HG02610 (cell line): ENCODE data around the gene HMGXB4.
"Not testable (repeated sequence)": the region's sequence is repeated elsewhere in the genome, so short reads cannot be mapped to it uniquely, and the experiment has no call there.

ENCODE experiments used
- ATAC-seq: cut with Tn5 transposase; IDR thresholded peaks from one replicate; pipeline ENCODE4 v1.9.1; 2021; ENCODE audit warnings: mild to moderate bottlenecking, moderate library complexity; ENCODE audit not compliant: unreplicated experiment

HMGXB4 gene, protein sequence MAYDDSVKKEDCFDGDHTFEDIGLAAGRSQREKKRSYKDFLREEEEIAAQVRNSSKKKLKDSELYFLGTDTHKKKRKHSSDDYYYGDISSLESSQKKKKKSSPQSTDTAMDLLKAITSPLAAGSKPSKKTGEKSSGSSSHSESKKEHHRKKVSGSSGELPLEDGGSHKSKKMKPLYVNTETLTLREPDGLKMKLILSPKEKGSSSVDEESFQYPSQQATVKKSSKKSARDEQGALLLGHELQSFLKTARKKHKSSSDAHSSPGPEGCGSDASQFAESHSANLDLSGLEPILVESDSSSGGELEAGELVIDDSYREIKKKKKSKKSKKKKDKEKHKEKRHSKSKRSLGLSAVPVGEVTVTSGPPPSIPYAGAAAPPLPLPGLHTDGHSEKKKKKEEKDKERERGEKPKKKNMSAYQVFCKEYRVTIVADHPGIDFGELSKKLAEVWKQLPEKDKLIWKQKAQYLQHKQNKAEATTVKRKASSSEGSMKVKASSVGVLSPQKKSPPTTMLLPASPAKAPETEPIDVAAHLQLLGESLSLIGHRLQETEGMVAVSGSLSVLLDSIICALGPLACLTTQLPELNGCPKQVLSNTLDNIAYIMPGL

DNA sequence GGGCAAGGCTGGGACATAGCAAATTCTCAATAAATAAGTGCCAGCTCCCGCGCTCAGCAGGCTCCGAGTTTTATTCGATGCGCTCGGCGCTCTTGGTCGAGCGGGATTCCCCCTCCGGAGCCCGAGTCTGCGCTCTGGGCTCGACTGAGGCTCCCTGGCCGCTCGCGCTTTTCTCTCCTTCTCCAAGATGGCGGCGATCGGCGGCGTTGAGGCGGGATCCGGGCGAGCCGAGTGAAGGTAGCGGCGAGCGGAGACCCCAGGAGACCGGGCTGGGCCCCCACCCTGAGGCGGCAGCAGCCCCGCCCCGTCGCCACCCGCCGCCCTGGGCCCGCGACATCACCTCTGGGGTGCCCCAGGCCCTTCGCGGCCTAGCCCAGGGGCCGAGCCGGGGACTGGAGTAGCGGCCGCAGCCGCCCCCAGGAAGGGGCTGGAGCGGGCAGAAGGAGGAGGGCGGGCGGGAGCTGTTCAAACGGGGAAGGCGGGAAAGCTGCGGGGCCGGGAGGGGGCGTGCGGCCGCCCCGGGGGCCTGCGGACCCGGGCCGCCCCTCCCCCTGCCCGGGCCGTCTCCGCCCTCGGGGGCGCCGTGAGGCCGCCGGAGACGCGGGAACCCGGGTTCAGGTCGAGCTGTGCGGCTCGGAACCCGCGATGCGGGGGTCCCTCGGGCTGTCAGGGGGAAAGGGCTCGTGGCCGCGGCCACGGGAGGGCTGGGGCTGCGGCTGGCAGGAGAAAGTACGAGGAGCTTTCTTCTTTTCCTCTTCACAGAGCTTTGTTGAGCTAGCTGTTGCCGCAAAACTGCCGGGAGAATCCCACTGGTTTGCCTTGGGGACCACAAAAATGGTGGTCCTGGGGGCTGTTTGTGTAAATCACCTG, at the start of gene HMGXB4:
TSS of gene HMGXB4 (plus strand) at position 173 of the 870 bp plus-strand sequence. CDS start 4,898 bp downstream, outside the sequence.
- peak; percentile 77 for ATAC-seq

DNA sequence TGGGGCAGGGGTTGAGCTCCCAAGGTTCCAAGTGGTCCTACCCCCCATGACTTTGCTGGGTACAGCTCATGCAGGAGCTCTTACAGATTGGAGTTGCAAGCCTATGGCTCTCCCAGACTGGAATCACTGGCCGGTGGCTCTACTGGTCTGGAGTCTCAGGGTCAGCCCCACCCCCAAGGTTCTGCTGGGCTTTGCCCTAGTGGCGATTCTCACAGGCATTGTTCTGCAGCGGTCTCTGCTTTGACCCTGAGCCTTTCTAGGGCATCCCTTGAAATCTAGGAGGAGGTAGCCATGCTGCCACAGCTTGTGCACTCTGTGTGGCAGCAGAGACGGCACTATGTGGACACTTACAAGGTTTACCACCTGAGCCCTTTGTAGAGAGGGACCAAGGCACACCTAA, 49.3 kb upstream of the HMGXB4 start:
- ATAC-seq, result no peak

DNA sequence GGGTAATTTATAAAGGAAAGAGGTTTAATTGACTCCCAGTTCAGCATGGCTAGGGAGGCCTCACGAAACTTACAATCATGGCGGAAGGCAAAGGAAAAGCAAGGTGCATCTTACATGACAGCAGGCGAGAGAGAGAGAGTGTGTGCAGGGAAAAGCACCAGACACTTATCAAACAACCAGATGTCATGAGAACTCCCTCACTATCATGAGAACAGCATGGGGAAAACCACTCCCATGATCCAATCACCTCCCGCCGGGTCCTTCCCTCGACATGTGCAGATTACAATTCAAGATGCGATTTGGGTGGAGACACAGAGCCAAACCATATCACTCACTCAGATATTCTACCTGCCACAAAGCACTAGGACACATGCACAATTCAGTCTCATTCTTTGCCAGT, 48.1 kb upstream of the HMGXB4 start:
- no peak for ATAC-seq

DNA sequence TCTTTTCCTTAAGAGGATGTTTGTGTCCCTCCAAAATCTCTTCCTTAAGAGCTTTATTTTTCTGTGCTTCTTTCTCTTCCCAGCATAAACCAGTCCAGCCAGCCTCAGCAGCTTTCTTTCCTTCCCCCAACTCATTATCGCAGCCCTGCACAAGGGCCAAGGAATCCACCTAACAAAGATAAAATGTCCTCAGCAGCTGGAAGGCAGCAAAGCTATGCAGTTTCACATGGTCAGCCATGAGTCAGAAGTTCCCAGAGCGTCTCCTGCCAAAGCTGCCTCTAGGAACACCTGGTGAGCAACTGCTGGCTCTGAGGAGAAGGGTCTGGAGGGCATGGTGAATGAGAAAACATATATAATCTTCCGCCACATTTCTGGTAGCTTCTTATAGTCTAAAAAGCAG, 45.3 kb upstream of the HMGXB4 start:
- ATAC-seq, result no peak

DNA sequence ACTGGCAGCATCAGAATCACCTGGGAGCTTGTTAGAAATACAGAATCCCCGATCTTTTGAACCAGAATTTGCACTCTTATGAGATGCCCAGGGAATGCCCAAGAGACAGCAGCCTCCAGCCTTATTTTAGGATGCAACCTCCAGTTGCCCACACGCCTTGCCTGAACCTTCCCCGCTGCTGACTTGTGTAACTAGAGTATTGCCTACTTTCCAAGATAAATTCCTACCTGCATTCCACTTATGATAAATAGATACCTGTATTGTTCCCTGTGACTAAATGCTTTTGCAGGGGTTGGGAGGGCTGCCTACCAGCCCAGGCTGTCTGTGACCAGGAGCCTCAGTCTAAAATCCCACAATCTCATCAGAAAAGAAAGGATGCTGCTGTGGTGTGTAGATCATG, 44.3 kb upstream of the HMGXB4 start:
- ATAC-seq, result no peak

DNA sequence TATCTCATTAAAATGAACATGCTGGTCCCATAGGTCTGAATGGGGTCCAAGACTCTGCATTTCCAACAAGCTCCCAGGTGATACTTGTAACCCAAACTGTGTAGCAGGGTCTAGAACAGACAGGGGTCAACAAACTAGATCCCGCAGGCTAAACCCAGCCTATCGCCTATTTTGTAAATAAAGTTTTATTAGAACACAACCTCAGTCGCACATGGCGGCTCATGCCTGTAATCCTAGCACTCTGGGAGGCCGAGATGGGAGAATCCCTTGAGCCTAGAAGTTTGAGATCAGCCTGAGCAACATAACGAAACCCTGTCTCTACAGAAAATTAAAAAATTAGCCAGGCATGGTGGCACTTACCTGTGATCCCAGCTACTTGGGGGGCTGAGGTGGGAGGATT, 42.3 kb upstream of the HMGXB4 start:
- no peak for ATAC-seq

DNA sequence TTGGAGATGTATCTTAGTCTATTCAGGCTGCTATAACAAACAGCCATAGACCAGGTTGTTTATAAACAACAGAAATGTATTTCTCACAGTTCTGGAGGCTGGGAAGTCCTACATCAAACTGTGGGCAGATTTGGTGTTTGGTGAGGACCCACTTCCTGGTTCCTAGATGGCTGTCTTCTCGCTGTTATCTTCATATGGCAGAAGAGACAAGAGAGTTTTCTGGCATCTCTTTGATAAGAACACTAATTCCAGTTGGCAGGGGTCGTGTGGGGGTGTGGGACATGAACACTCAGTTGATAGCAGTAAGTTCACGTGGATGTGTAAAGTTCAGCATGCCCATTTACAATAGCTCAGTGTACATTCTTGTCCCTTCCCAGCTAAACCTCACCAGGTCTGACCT, 41.3 kb upstream of the HMGXB4 start:
- no peak for ATAC-seq

DNA sequence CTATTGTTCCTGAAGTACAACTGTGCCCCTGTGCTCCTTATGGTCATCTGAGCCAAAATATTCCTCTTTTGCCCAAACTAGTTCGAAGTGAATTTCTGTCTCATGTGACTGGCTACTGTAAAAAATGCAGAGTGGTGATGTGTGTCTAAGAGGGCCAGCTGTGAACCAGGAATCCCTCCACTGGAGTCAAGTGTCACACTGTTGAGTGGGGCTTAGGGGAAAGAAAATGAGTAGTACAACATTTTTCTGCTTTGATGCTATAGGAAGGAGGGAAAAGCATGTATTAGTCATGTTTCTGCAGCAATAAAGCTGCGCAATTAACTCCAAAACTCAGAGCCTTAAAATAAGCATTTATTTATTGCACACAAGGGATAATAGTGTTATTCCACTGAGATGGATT, 39.8 kb upstream of the HMGXB4 start:
- no peak for ATAC-seq

DNA sequence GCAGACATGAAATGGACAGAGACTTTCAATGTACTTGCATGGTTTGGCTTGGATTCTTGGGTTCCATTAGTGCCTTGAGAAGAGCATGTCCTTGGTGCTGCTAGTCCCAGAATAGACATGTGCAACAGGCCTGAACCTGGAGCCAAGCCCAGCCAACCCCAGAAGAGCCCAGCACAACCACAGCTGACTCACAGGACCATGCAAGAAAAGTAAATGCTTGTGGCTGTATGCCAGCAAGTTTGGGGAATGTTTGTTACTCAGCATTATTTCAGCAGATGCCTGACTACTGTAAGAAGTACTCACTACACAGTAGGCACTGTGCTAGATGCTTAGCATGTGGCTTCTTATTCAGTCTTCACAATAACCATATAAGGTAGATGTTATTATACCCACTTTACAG, 39.2 kb upstream of the HMGXB4 start:
- no peak for ATAC-seq

DNA sequence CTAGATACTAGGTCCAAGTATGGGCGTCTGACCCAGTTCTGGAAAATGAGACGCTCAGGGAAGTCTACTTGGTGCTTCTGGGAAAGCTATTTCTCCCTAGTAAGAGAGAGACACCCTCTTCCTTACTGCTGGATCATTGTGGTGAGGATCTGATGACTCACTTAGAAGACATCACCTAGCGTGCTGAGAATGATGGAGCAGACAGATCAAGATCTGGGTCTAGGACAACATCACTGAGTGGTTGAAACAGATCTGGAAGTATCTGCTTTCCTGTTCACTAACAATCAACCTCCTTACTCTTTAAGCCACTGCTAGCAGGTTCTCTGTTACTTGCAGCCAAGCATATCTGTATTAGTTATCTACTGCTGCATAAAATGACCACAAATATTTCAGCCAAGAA, 38.3 kb upstream of the HMGXB4 start:
- no peak for ATAC-seq

DNA sequence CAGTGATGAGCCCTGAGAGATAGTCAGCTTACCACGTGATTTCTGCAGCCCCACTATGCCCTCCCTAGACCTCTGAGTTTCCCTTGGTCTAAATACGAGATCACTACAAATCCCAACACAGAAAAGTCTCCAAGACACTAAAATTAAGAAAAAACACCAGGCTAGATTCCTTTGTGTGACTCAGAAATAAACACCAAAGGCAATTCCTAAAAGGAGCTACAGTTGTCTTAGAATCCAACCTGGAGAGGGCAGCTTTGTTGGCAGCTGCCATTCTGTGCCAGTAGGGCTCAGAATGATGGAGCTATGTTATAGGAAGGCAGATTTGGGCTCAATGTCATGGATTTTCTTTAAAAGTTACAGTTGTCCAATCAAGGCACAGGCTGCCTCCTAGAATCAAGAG, 37.1 kb upstream of the HMGXB4 start:
- no peak for ATAC-seq

DNA sequence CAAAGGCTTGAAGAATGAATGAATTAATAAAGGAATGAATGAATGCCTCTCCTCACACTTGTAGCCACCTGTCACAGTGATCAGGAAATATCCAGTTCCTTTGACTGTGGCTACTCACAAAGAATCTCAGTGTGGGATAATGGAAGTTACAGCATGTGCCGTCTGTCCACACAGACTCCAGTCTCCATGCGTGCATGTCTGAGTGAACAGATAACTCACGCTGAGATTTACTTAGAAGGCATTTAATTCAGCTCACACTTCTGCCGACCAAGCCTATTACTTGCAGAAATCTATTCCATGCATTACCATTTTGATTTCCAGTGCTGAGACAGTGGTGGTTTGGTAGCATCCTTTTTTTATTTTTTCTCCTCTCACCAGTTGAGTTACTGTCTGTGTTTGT, 32.3 kb upstream of the HMGXB4 start:
- no peak for ATAC-seq

DNA sequence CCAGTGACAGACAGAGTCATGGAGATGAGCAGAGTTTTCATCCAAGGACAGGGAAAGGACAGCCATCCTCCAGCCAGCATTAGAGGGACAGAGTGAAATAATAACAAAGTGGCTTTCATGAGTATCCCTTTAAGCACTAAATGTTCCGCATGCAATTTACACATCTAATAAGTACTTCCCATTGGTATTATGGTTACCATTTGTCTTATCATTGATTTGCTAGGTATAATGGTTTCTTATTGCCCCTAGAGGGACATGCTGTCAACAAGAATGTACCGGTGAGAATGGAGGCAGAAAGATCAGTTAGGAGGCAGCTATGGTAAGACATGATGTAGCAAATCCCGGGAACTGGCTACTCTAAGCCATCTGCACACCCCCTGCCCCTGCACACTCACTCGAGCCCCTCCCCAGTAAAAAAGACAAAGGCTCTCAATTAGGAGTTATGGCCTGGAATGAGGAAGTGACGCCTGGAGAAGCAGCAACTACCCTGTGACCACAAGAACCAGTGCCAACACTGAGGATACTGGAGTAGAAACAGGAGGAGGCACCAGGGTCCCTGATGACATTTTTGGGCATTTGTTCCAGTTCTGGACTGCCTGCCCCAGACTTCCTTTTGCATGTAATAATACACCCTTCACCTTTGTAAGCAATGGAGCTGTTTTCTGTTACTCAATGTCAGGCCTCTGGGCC, 30.2 kb upstream of the HMGXB4 start:
- no peak for ATAC-seq

DNA sequence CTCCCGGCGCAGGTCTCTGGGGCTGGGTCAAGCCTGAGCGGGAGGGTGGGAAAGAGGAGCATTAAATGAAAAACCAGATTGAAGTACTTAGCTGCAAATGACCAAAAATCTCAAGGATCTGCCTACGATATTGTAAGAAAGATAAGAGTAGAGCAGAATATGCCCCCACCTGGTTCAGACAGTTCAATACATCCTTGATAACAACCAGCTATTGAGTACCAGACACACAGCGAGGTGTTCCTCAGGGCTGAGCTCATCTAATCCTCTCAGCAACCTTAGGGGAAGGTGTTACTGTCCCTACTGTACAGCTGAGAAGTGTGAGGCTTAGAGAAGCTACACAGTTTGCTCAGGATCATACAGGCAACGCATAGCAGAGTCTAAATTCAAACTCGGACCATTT, 27.4 kb upstream of the HMGXB4 start:
- no peak for ATAC-seq

DNA sequence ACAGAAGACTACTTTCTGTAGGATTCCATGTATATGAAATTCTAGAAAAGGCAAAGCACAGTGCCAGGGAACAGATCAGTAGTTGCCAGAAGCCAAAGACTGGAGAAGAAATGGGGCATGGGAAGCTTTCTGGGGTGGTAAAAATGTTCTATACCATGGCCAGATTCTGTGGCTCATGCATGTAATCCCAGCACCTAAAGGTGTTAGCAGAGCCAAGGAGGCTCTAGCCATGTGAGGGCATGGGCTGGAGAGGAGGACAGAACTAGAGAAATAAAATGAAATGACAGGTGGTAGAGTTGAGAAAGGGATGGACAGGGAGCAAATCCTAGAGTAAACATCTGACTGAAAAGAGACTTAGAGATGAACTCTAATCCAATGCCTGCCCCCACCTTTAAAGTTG, 26.9 kb upstream of the HMGXB4 start:
- no peak for ATAC-seq

DNA sequence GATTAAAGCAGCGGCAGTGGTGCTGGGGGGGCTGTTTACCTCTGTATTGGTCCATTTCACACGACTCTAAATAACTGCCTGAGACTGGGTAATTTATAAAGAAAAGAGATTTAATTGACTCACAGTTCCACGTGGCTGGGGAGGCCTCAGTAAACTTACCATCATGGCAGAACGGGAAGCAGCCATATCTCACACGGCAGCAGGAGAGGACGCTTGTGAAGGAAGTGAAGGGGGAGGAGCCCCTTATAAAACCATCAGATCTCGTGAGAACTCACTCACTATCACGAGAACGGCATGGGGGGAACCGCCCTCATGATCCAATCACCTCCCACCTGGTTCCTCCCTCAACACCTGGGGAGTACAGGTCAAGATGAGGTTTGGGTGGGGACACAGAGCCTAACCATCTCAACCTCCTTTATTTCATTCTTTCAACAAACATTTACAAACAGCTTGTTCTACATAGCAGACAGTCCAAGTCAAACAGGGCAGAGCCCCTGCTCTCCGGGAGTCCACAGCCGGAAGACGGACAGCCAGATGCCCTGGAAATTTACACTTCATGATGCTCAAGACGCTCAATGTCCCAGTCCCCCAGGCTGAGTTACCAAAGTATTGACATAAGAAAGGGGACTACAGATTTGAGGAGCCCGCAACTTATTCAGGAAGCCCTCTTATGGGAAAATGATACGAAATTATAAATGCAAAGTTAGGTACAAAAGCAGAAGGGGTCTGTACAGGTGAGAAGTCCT, 26.3 kb upstream of the HMGXB4 start:
- ATAC-seq, result no peak

DNA sequence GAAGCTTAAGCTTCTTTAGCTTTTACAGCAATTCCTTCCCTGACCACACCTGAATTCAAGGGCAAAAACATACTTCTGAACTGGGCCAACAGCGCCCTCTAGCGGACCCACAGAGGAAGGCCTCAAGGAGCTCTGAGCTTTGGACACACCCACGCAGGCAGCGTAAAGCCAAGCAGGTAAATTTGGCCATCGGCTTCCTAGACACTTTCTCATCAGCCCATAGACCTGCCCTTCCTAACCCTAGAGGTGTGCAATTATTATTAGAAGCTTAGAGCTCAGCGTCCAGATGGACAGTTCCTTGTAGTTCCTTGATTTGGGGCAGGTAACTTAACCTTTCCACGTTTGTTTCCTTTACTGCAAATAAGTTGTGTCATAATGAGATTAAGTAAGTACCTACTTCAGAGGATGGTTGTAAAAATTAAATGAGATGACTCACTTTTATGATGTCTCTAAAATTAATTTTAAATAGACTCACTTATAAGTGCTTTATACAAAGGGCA, 25.7 kb upstream of the HMGXB4 start:
- no peak for ATAC-seq

DNA sequence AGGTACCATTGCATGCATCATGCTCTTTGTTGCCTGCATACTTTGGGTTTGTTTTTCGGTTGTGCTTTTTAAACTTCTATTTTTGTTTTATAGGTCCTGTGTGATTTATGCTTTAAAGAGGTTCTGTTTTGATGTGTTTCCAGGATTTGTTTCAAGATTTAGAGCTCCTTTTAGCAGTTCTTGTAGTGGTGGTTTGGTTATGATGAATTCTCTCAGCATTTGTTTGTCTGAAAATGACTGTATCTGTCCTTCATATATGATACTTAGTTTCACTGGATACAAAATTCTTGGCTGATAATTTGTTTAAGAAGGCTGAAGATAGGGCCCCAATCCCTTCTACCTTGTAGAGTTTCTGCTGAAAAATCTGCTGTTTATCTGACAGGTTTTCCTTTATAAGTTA, 18.5 kb upstream of the HMGXB4 start:
- ATAC-seq, result not testable (repeated sequence)

DNA sequence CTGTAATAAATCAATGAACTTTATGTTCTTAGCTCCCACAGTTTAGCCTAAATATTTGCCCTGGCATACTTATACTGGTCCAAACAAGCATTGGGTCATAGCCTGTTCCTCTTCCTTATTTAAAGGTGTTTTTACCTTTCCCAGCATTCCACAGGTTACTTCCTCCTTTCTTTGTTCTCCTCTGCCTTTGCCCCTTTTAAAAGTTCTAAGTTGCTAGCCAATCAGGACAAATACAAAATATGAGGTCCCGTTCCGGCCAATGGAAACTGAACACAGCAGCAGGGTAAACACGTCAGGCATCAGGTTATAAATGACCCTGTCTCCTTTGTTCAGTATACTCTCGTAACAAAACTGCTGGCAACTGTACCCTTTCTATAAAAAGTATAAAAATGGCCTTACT, 12.8 kb upstream of the HMGXB4 start:
- not testable (repeated sequence) for ATAC-seq

DNA sequence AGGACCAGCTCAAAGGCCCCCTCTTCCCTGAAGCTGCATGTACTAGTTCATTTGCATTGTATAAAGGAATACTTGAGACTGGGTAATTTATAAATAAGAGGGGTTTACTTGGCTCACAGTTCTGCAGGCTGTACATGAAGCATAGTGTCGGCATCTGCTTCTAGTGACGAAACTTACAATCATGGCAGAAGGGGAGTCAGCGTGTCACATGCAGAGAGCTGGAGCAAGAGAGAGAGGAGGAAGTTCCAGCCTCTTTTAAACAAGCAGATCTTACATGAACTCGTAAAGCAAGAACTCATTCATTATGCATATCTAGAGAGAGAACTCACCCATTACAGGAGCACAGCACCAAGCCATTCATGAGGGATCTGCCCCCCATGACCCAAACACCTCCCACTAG, 7.1 kb upstream of the HMGXB4 start:
- no peak for ATAC-seq
